NCI-H82 (cell line): ENCODE results near the gene DNAJB2.
A peak's percentile ranks its signal among the peaks of the same experiment; 100 is the strongest.
"Not testable (repeated sequence)": the region's sequence is repeated elsewhere in the genome, so short reads cannot be mapped to it uniquely, and the experiment has no call there.

Experiments used
- DNase-seq: peaks from one replicate; lab custom pipeline; 2025; lab: John Stamatoyannopoulos, UW

DNAJB2 gene

DNA sequence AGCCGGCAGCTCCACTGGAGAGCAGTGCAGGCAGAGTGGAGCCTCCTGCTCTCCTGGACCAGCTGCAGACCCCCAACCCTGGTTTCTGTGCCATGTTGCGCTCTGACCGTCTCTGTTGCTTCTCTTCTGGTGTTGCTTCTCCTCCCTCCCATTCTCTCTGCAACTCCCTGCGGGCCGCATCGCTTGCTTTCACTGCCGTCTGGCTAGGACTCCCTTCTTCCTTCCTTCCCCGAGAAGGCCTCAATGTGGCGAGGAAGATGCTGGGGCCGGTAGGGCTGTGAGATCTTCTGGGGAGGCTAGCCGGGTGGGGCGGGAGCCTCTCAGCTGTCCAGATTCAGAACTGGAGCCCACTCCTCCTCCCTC, 6.2 kb downstream of the DNAJB2 start:
- no peak for DNase-seq

DNA sequence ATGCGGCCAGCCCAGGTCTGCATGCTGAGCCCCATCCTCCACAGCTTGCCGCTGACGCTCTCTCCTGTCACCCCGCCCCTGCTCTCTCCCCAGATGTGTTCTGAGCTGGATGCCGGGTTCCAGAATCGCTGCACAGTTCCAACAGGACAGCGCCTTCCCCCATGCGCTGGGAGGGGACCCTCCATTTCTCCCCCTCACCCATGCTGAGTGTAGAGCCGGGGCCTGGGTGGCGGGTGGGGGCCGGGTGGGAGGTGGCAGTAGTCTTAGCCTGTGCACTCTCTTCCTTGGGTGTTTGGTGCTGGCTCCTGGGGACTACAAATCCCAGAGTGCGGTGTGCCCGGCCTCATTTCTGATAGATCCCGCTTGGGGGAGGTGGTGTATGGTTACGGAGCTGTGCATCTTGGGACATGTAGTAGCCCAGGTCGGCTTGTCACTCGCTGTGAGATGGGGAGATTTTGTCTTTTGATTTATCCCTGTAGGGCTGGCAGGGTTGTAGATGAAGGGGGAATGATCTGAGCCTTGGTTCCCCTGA, 6.8 kb downstream of the DNAJB2 start:
- DNase-seq = peak; percentile 68

DNA sequence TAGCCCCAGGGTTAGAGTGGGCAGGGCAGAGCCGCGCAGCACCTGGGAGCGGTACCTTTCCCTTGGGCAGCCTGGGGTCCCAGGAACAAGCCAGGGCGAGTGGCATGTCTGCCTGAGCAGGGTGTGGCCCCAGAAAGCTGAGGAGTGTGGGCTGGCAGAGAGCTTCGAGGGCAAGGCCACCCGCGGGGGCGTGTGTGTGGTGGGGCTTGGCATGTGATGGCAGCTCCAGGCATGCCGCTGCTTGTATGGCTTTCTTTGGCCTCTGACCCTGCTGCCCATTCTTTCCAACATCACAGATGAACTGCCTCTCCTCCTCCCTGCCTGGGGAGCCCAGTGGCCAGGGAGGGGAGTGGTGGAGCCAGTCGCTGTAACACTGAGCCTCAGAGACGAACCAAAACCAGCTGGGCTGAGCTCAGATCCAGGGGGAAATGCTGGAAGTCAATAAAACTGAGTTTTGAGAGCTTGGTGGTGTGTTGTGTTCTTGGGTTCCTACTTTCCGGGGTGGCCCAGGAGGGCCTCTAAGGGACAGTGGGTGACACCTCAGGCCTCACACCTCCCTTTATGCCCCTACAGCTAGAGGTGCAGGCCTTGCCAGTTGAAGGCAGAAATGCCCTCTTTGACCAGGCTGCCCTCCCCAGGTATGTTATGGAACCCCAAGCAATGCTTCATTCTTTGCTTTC, 7.4 kb downstream of the DNAJB2 start:
- no peak for DNase-seq

DNA sequence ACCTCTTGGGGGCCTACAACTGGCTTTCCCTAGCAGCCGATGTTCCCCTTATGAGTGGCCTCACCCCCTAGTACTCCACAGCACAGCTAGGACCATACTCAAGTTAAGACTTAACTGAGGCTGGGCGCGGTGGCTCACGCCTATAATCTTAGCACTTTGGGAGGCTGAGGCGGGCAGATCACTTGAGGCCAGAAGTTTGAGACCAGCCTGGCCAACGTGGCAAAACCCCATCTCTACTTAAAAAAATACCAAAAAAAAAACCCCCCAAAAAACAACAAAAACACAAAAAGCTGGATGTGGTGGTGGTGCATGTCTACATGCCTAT, 7.9 kb downstream of the DNAJB2 start:
- DNase-seq = not testable (repeated sequence)

DNA sequence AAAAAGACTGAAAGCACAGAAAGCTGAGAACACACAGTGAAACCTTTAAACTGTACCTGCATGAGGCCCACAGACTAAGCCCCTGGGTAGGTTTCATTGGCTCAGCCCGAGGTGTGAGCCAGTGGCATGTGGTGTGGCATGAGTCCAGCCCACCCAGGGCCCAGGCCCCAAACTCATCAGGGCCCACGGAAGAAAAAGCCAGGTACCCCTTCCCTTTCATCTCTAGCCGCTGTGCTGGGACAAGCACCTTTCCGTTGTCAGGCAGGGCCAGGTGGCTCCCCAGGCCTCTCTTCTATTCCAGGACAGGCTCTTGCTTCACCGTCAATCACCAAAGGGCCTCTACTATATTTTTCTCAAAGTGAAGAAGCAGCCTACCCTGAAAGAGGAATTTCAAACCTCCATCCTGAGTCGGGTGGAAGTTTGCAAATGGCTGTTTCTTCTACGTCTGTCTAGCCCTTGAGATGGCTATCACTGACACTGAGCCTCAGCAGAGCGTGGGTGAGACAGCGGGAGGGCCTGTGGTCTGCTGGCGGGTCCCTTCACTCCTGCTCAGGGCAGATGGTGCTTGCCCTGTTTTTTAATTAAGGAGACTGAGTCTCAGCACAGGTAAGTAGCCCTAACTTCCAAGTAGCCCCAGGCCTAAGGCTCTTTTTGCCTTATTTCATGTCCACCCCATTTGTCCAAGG, 8.6 kb downstream of the DNAJB2 start:
- no peak for DNase-seq

DNA sequence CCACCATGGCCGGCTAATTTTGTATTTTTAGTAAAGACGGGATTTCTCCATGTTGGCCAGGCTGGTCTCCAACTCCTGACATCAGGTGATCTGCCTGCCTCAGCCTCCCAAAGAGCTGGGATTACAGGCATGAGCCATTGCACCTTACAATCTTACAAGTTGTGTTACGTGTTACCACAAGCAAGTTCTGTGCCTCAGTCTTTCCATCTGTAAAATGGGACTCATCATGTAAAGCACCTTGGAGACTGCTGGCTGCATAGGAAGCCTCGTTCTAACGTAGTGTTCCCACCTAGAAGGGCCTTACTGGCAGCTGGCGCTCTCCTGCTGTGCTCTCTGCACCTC, 10.0 kb downstream of the DNAJB2 start:
- no peak for DNase-seq

DNA sequence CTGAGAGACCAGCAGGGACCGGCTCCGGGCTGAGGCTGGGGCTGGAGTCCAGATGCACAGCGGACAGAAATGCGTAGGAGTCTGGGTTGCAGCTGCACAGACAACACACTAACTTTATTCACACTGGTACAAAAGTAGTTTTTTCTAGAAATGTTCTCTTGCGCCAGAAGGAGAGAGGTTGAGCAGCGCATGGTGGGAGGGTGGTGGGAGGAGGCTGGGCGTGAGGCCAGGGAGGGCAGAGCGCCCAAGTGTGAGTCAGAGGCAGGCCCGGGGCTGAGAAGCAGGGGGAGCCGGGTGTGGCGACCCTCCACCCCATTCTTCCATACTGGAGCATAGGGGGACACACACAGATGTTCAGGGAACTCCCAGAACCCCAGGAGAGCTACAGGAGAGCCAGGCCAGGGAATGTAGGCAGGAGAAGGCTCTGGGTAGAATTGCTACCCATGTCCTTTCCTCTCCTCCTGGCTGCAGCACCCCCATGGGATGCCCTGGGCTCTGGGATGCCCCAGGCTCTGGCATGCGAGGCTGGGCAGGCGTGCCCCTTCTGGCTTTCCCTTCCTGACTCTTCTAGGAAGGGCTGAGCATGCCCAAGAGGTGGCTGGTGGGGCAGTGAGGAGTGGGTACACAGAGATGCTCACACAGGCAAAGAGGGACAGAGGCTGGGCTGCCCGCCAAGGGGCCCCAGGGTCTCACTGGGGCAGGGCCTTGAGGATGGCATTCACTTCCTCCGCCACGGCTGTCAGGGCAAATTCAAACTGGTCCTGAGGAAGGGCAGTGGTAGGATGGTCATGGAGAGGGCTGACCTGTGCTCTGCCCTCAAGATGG, 10.6 kb downstream of the DNAJB2 start:
- DNase-seq = no peak

DNA sequence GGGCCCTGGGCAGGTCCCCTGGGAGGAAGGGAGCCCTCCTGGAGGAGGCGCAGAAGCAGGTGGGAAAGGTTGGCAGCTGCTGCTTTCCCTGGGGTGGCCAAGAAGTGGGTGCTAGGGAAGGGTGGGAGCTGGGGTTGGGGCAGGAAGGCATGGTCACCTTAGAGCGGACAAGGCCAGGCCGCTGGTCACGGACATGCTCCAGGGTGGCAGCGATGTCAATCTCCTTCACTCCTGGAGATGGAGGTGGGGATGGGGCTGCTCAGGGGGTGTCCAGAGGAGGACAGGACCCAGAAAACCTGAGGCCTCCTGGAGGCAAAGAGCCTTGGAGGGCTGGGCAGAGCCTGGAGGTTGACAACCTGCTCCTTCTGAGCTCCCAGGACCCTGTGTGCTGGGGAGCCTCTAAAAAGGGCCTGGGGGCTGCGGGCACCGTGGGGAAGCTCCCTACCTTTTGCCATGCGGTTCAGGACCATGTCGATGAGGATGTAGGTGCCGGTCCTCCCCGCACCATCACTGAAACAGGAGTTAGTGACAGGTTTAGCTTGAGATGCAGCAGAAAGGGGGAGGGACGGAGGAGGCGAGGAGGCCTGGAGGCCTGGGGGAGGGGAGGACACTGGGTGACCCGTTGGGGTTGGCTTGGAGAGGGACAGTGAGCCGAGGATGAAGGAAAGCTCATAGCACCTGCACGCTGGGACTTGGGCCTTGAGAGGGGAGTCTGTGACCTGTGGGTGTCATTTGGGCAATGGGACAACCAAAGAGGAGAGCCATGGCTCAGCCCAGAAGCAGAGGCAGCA, 11.4 kb downstream of the DNAJB2 start:
- DNase-seq = no peak

DNA sequence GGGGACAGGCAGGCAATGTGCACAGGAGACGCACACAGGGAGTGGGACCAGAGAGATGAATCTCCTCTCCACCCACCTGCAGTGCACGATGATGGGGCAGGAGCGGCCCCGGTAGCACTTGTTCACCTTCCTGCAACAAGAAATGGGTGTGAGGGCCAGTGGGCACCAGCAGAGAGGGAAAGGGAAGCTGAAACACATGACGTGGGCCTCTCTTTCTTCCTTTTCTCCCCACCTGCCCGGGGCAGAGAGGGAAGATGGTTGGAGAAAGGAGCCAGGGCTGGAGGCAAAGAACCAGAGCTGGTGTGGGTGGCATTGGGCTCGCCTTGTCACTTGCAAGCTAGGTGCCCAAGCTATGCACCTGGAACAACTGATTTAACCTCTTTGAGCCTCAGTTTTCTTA, 12.2 kb downstream of the DNAJB2 start:
- no peak for DNase-seq

DNA sequence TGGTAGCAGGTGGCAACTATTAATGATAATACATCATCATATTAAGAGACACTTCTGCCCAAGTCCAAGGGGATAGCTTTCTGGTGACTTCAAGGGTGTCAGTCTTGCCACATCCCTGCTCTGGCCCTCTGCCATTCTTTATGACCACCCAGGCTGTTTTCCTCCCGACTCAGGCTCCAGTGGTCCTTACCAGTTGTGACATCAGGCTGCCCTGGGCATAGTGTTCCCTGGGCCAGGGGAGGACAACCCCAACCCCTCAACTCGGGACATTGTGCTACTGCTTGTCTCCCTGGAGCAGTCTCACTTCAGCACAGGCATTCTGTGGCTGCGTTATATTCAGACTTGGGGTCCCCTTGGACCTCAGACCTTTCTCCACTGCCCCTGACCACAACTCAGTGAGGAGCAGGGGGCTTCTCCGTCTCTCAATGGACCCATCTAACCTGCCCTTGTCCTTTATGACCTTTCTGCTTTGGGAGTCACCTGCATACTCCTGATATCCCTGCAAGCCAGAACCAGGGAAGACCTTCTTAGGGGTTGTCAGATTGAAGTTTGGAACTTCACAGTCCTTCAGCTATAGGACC, 12.8 kb downstream of the DNAJB2 start:
- DNase-seq = no peak

DNA sequence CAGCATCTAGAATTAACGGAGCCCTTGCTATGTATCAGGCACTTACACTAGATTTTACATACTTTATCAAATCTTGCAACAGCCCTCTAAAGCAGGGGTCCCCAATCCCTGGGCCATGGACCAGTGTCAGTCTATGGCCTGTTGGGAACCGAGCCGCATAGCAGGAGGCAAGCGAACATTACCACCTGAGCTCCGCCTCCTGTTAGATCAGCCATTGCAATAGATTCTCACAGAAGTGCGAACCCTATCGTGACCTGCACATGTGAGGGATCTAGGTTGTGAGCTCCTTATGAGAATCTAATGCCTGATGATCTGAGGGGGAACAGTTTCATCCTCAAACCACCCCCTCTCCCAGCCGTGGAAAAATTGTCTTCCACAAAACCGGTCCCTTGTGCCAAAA, 13.4 kb downstream of the DNAJB2 start:
- DNase-seq = no peak

DNA sequence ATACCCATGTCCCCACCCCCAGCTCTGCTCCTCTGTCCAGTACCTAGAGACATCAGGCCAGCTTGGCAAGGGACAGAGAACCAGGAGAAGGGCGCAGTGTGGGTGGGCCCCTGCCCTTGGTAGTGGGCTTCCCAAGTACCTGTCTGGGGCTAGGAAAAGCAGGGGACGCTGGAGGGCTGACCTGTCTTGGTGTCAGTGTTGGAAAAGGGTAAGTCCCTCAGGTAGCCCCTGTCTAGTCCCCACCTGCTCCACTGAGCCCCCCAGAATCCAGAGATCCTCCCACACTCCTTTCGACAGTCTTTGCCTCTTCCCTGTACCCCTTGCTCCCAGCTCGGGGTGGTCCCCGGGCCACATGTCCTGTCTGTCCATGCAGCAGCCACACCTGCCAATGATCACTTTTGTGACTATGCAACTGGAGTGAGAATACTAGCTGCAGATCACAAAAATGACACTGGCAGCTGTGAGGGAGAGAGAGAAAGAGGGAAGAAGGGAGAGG, 14.6 kb downstream of the DNAJB2 start:
- no peak for DNase-seq

DNA sequence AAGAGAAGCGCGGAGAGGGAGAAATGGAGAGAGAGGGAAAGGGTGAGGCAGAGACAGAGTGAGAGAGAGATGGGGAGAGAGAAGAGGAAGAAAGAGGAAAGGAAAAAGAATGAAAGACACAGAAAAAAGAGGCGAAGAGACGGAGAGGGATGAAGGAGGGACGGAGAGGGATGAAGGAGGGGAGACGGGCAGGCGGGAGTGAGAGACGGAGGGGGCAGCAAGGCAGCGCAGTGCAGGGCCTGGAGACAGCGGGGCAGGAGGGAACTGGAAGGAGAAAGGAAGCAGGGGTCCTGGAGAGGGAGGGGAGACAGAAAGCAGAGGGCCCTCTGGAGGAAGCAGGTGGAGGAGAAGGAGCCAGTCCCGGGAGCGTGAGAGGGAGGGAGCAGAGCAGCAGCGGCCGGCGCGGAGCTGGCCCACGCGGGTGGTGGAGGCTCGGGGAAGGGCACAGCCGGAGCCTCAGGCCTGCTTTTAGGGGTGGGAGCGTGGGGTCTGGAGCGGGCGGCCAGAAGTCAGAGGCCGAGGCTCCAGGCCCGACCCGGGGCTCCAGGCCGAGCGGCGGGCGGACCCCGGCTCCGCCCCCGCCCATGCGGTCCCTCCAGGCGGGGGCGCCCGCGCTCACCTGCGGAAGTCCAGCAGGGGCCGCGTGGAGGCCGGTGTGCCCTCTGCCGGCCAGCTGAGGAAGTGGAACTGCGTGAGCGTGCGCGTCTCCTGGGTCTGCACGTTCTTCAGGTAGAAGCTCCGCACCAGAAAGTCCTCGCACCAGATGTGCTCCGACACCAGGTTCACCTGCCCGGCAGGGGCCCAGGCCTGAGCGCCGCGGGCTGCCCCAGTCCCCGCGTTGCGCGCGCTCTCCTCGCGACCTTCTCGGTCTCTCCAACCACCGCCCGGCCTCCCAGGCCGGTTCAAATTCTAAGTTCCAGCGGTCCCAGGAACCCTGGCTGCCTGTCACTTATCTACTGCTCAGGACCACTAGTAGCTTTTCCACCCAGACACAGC, 15.5 kb downstream of the DNAJB2 start:
- peak; percentile 88 for DNase-seq

DNA sequence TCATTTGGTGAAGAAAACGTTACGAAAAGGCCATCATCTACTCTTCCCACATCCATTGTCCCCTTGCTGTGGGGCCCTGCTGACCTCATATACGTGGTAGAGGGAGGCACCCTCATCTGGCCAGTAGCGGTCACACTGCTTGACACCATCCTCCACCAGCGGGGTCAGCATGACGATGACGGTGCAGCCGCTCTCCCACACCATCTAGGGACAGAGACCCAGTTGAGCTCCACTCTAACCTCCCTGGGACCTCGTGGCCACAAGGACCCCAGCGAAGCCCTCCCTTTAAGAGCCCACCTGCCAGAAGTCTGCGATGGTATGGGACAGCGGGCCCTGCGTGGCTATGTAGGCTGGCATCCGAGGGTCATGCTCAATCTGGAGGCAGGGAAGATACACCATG, 17.0 kb downstream of the DNAJB2 start:
- DNase-seq = no peak

DNA sequence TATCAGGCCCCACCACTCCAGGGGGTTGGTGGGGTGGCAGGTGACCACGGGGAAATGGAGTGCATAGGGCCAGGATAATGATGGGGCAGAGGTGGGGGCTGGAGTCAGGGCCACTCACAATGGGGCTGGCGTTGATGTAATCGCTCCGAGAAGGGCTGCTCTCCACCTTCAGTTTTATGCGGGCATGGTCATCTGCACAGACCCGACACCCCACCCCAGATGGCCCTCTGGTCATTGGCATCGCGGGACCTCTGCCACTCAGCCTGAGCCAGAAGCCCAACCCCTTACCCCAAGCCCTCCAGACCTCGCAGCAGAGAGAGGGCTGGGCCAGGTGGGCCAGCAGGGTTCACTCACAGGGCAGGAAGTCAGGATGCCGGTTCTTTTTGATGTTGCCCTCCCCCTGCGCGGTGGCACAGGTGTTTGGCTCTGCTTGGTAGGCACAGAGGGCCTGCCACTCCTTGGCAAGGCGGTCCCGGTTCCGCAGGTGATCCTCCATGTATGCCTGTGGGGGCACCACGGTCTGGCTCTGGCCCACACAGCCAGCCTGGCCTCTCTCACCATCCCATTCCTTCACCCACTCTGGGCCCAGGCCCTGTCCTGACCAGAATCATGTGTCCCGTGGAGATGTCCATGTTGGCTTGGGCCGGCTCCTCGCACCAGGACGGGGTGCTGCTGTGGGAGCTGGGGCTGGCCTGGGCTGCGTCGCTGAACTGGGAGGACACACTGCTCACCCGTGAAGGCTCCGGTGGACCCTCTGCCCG, 17.6 kb downstream of the DNAJB2 start:
- DNase-seq = no peak

DNA sequence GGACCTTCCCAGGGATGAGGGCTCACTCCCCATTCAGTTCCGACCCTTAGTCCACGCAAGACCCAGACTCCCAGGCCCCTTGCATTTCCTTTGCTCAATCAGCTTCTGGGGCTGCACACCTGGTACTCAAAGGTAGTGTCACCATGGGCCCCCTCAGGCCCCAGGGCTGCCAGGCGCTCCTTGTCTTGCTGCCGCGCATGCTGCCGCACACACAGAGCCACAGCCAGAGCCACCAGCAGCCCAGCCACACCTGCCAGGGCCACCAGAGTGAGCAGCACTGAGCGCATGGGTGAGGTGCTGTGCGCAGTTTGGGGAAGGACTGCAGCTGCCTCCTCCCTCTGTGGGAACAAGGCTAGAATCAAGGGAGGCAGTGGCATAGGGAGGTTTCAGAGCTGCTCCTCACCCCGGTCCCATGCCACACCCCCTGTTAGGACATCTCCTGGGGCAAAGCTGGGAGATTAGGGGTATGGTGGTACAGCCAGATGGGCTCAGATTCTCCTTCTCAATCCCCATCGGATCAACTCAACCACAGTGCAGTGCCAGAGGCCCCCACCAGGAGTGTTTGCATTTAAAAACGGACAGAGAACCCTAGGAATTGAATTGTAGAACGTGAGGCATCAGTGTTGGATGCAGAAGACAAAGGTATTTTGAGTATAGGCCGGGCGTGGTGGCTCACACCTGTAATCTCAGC, 18.7 kb downstream of the DNAJB2 start:
- peak; percentile 51 for DNase-seq

DNA sequence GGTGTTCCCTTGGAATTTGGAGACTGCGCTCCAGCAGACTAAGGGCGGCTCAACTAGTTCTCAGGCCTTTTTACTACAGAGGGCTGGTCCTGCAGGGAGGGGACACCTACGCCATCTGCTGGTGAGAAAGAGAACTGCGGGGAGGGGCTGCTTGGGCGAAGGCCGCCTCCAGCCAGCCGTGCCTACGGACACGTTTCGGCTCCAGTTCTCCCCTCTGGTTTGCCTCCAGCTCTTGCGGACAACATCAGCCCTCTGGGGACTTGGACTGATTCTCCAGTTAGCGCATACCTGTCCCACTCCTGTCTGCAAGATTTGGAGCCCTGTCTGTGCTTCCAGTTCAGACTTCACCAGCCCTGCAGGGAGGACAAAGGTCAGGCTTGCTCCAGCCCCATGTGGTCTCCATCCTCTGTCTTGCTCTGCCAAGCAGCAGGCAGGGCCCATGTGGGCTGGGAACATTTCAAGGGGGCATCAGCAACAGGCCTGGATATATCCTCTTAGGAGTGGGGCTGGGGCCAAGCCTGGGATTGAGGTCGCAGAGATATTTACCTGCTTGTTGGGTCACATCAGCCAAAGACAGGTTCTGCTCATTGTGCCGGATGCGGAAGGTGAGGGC, 19.7 kb downstream of the DNAJB2 start:
- peak; percentile 84 for DNase-seq

DNA sequence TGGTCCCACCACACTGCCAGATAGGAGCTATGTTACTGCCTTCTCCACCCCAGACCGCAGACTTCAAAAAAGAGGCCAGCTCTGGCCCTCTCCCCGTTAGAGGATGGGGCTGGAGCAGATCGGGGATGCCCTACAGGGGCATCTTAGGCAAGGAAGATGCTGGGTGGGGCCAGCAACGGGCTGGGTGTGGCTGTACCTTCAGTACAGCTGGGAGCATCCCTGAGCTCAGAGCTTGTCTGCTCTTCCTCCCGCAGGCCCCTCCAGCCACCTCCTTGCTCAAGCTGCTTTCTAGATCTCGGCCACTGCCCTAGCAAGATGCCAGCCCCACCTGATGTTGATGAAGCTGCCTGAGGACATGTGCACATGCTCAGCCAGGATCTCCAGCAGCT, 20.2 kb downstream of the DNAJB2 start:
- DNase-seq = no peak

DNA sequence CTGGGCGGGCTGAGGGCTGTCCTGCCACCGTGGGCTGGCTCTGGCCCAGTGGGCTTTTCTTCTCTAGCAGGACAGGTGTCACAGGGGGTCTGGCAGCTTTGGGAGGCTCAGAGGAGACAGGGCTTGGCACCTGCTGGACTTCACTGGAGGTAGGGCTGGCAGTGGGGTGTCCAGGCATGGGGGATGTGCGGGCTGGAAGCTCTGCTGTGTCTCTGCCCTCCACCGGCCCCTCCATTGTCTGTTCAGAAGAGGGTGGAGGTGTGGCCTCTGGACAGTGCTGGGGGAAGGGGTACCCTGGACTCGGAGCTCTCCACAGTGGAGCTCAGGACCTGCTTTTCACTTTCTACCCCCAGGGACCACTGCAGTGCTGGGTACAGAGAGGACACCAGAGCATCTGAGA, 20.9 kb downstream of the DNAJB2 start:
- no peak for DNase-seq
